Mucosa of rectum (tissue), 2 donors: ENCODE data around the gene TRIM72.
"Not testable (repeated sequence)": the region's sequence is repeated elsewhere in the genome, so short reads cannot be mapped to it uniquely, and the experiment has no call there.

ENCODE experiments used
- H3K27ac ChIP-seq, 2 donors: one replicate each; pipeline ENCODE4 v1.7.0; 2013; ENCODE audit warnings: inconsistent platforms in 2 of 2, low read depth in 2 of 2, low read length in 2 of 2
- H3K27me3 ChIP-seq, 2 donors: one replicate each; pipeline ENCODE4 v1.7.0; 2013; ENCODE audit warnings: low read length in 2 of 2; ENCODE audit not compliant: control insufficient read depth in 2 of 2, insufficient read depth in 2 of 2
- H3K36me3 ChIP-seq, 2 donors: one replicate each; pipeline ENCODE4 v1.7.0; 2013; ENCODE audit warnings: low read length in 2 of 2; ENCODE audit not compliant: control insufficient read depth in 2 of 2, insufficient read depth in 2 of 2
- H3K4me1 ChIP-seq, 2 donors: one replicate each; pipeline ENCODE4 v1.7.0; 2013; ENCODE audit warnings: low read length in 2 of 2, mild to moderate bottlenecking in 1 of 2; ENCODE audit not compliant: control insufficient read depth in 2 of 2, insufficient read depth in 2 of 2
- H3K4me3 ChIP-seq, 2 donors: one replicate each; pipeline ENCODE4 v1.7.0; 2013; ENCODE audit warnings: low read length in 2 of 2
- H3K9ac ChIP-seq, 2 donors: one replicate each; pipeline ENCODE4 v1.7.0; 2013; ENCODE audit warnings: low read length in 2 of 2, low read depth in 1 of 2, mild to moderate bottlenecking in 1 of 2
- H3K9me3 ChIP-seq, 2 donors: one replicate each; pipeline ENCODE4 v1.7.0; 2013; ENCODE audit warnings: low read length in 2 of 2; ENCODE audit not compliant: control insufficient read depth in 2 of 2
- donor health status: healthy.
- donor health status: Normal muscosa, but diverticular disease.

Gene TRIM72

GRCh38 chr16:31256466-31256865 lies 42.5 kb downstream of the TRIM72 start:
- Histone ChIP-seq H3K36me3 (no peaks in the 10 kb centered on the region), H3K9me3 (no peaks in the 10 kb centered on the region), H3K27ac (no peak overlapping the region), H3K9ac (no peak overlapping the region), H3K4me3 (no peak overlapping the region), H3K27me3 (no peaks in the 10 kb centered on the region), H3K4me1 (no peaks in the 10 kb centered on the region)

- no peak overlapping the region for H3K9ac ChIP-seq
- no peaks in the 10 kb centered on the region for H3K4me1 ChIP-seq
- no peaks in the 10 kb centered on the region for H3K36me3 ChIP-seq
- no peak overlapping the region for H3K27ac ChIP-seq
- H3K27me3 ChIP-seq, result no peaks in the 10 kb centered on the region
- H3K4me3 ChIP-seq, result no peak overlapping the region
- no peaks in the 10 kb centered on the region for H3K9me3 ChIP-seq
Measured at GRCh38 chr16:31258366-31258765, 44.4 kb downstream of the TRIM72 start.

- H3K36me3 ChIP-seq, result no peaks in the 10 kb centered on the region
- no peaks in the 10 kb centered on the region for H3K9me3 ChIP-seq
- no peak overlapping the region for H3K27ac ChIP-seq
- H3K4me1 ChIP-seq, result no peaks in the 10 kb centered on the region
- peak overlapping the region in 1 of 2 donors; percentile 56 for H3K4me3 ChIP-seq
- no peaks in the 10 kb centered on the region for H3K27me3 ChIP-seq
- H3K9ac ChIP-seq, result no peak overlapping the region
Measured at GRCh38 chr16:31260136-31260931, 46.4 kb downstream of the TRIM72 start.

- H3K9me3 ChIP-seq, result no peaks in the 10 kb centered on the region
- no peak overlapping the region for H3K27ac ChIP-seq
- no peaks in the 10 kb centered on the region for H3K4me1 ChIP-seq
- H3K9ac ChIP-seq, result no peak overlapping the region
- no peak overlapping the region for H3K4me3 ChIP-seq
- H3K27me3 ChIP-seq, result no peaks in the 10 kb centered on the region
- H3K36me3 ChIP-seq, result no peaks in the 10 kb centered on the region
Measured at GRCh38 chr16:31262084-31262483, 48.2 kb downstream of the TRIM72 start.

GRCh38 chr16:31265329-31266245 lies 51.7 kb downstream of the TRIM72 start:
- H3K36me3 ChIP-seq, result no peaks in the 10 kb centered on the region
- no peak overlapping the region for H3K4me3 ChIP-seq
- no peaks in the 10 kb centered on the region for H3K4me1 ChIP-seq
- no peaks in the 10 kb centered on the region for H3K27me3 ChIP-seq
- H3K9me3 ChIP-seq, result no peaks in the 10 kb centered on the region
- no peak overlapping the region for H3K27ac ChIP-seq
- H3K9ac ChIP-seq, result no peak overlapping the region

- Histone ChIP-seq H3K4me1 (no peaks in the 10 kb centered on the region), H3K9ac (no peak overlapping the region), H3K9me3 (no peaks in the 10 kb centered on the region), H3K36me3 (no peaks in the 10 kb centered on the region), H3K27ac (no peak overlapping the region), H3K27me3 (no peaks in the 10 kb centered on the region), H3K4me3 (no peak overlapping the region)
Measured at GRCh38 chr16:31267332-31268032, 53.6 kb downstream of the TRIM72 start.

- Histone ChIP-seq H3K27ac (no peak overlapping the region), H3K36me3 (no peaks in the 10 kb centered on the region), H3K4me3 (no peak overlapping the region), H3K27me3 (no peaks in the 10 kb centered on the region), H3K9me3 (no peaks in the 10 kb centered on the region), H3K9ac (no peak overlapping the region), H3K4me1 (no peaks in the 10 kb centered on the region)
Measured at GRCh38 chr16:31268033-31268365, 54.1 kb downstream of the TRIM72 start.

- H3K4me1 ChIP-seq, result no peaks in the 10 kb centered on the region
- H3K4me3 ChIP-seq, result no peak overlapping the region
- H3K27me3 ChIP-seq, result no peaks in the 10 kb centered on the region
- H3K9me3 ChIP-seq, result no peaks in the 10 kb centered on the region
- no peak overlapping the region for H3K9ac ChIP-seq
- no peak overlapping the region for H3K27ac ChIP-seq
- no peaks in the 10 kb centered on the region for H3K36me3 ChIP-seq
Measured at GRCh38 chr16:31268891-31269290, 55.0 kb downstream of the TRIM72 start.

GRCh38 chr16:31269541-31269940 lies 55.6 kb downstream of the TRIM72 start:
- H3K27ac ChIP-seq, result no peak overlapping the region
- no peaks in the 10 kb centered on the region for H3K4me1 ChIP-seq
- no peaks in the 10 kb centered on the region for H3K9me3 ChIP-seq
- no peak overlapping the region for H3K4me3 ChIP-seq
- H3K9ac ChIP-seq, result no peak overlapping the region
- H3K36me3 ChIP-seq, result no peaks in the 10 kb centered on the region
- H3K27me3 ChIP-seq, result no peaks in the 10 kb centered on the region

GRCh38 chr16:31269973-31270372 lies 56.1 kb downstream of the TRIM72 start:
- not testable (repeated sequence) for H3K36me3 ChIP-seq, H3K9me3 ChIP-seq, H3K27ac ChIP-seq, H3K4me3 ChIP-seq, H3K27me3 ChIP-seq, H3K4me1 ChIP-seq, H3K9ac ChIP-seq
